ENCODE results near the gene MYCL.
A peak's percentile ranks its signal among the peaks of the same experiment; 100 is the strongest.

MYCL gene

GRCh38 chr1:39858315-39858714 is 43.4 kb downstream of the MYCL start:
- no peaks in the 10 kb centered on the region for H3K4me1 ChIP-seq (ENCODE audit: insufficient read depth, low read length)
- no peak overlapping the region for H3K4me3 ChIP-seq (ENCODE audit: low read depth in 1 of 2, low read length in 2 of 2)
- no peak overlapping the region for H3K9ac ChIP-seq (ENCODE audit: low read length)
- no peak overlapping the region for H3K27ac ChIP-seq (ENCODE audit: low read depth, low read length)
- H3K9me3 ChIP-seq (ENCODE audit: low read length), result no peaks in the 10 kb centered on the region
- H3K36me3 ChIP-seq (ENCODE audit: insufficient read depth, low read length), result no peaks in the 10 kb centered on the region
- no peaks in the 10 kb centered on the region for H3K27me3 ChIP-seq (ENCODE audit: control insufficient read depth in 1 of 2, insufficient read depth in 2 of 2, low read length in 2 of 2)

GRCh38 chr1:39857126-39857878 is 44.4 kb downstream of the MYCL start:
- Histone ChIP-seq H3K9ac (ENCODE audit: low read length) (no peak overlapping the region), H3K4me1 (ENCODE audit: insufficient read depth, low read length) (peaks cover 4% of the 10 kb centered on the region)

DNA sequence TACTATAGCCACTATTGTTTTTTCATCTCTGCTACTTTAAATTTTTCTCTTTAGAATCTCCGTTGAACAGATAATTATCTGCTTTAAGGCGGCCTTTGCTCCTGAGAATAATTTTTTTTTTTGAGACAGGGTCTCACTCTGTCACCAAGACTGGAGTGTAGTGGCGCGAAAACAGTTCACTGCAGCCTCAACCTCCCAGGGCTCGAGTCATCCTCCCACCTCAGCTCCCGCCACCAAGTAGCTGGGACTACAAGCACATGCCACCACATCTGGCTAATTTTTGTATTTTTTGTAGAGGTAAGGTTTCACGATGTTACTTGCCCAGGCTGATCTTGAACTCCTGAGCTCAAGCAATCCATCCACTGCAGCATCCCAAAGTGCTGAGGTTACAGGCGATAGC is 47.0 kb downstream of the MYCL start:
- Histone ChIP-seq H3K9ac (ENCODE audit: low read length) (no peak overlapping the region), H3K9me3 (ENCODE audit: low read length) (no peaks in the 10 kb centered on the region), H3K27me3 (ENCODE audit: control insufficient read depth in 1 of 2, insufficient read depth in 2 of 2, low read length in 2 of 2) (no peaks in the 10 kb centered on the region), H3K36me3 (ENCODE audit: insufficient read depth, low read length) (peaks cover 4% of the 10 kb centered on the region), H3K4me3 (ENCODE audit: low read depth in 1 of 2, low read length in 2 of 2) (no peak overlapping the region), H3K27ac (ENCODE audit: low read depth, low read length) (no peak overlapping the region), H3K4me1 (ENCODE audit: insufficient read depth, low read length) (peaks cover 6% of the 10 kb centered on the region)

More at GRCh38 chr1:39857126-39857878, 44.4 kb downstream of the MYCL start:
- Histone ChIP-seq H3K27ac (ENCODE audit: low read depth, low read length) (no peak overlapping the region), H3K4me3 (ENCODE audit: low read depth in 1 of 2, low read length in 2 of 2) (no peak overlapping the region), H3K27me3 (ENCODE audit: control insufficient read depth in 1 of 2, insufficient read depth in 2 of 2, low read length in 2 of 2) (no peaks in the 10 kb centered on the region), H3K36me3 (ENCODE audit: insufficient read depth, low read length) (no peaks in the 10 kb centered on the region), H3K9me3 (ENCODE audit: low read length) (no peaks in the 10 kb centered on the region)

DNA sequence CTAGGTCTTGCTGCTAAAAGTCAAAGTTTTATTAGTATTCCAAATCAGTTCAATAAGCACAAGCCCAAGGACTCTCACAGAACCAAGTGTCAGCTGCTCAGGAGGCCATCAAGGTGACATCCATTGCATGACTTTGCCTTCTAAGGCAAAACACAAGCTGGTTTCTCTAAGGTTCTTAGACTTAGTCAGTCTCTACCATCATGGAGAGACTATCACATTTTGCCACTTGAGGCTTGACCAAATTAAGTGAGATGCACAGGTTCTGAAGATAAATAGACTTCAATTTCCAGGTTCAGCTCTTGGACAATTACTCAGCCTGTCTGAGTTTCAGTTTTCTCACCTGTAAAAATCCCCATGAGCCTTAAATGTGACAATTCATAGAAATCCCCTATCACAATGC is 47.4 kb downstream of the MYCL start:
- no peak overlapping the region for H3K9ac ChIP-seq (ENCODE audit: low read length)

DNA sequence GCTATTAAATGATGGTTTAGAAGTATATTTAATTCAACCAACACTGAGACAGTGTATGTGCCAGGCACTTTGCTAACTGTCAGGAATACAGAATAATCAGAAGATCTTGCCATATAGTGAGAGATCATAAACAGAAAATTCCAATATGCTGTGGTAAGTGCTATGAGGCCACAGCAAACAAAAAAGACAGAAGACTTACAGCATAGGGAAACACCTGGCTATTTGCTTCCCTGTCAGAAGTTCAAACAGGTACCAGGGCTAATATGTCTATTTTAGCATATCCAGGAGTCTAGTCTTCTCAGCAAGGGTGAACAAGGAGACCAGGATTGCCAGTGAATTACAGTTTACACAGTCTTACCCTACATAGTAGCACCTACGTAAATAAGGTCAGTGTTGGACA is 48.8 kb downstream of the MYCL start:
- Histone ChIP-seq H3K27me3 (ENCODE audit: control insufficient read depth in 1 of 2, insufficient read depth in 2 of 2, low read length in 2 of 2) (no peaks in the 10 kb centered on the region), H3K4me1 (ENCODE audit: insufficient read depth, low read length) (peaks cover 6% of the 10 kb centered on the region), H3K9me3 (ENCODE audit: low read length) (no peaks in the 10 kb centered on the region), H3K9ac (ENCODE audit: low read length) (no peak overlapping the region), H3K4me3 (ENCODE audit: low read depth in 1 of 2, low read length in 2 of 2) (no peak overlapping the region), H3K36me3 (ENCODE audit: insufficient read depth, low read length) (peaks cover 5% of the 10 kb centered on the region), H3K27ac (ENCODE audit: low read depth, low read length) (no peak overlapping the region)

More for the DNA sequence above, 47.4 kb downstream of the MYCL start:
- Histone ChIP-seq H3K4me3 (ENCODE audit: low read depth in 1 of 2, low read length in 2 of 2) (no peak overlapping the region), H3K27me3 (ENCODE audit: control insufficient read depth in 1 of 2, insufficient read depth in 2 of 2, low read length in 2 of 2) (no peaks in the 10 kb centered on the region), H3K27ac (ENCODE audit: low read depth, low read length) (no peak overlapping the region), H3K36me3 (ENCODE audit: insufficient read depth, low read length) (peaks cover 4% of the 10 kb centered on the region), H3K9me3 (ENCODE audit: low read length) (no peaks in the 10 kb centered on the region), H3K4me1 (ENCODE audit: insufficient read depth, low read length) (peaks cover 6% of the 10 kb centered on the region)

DNA sequence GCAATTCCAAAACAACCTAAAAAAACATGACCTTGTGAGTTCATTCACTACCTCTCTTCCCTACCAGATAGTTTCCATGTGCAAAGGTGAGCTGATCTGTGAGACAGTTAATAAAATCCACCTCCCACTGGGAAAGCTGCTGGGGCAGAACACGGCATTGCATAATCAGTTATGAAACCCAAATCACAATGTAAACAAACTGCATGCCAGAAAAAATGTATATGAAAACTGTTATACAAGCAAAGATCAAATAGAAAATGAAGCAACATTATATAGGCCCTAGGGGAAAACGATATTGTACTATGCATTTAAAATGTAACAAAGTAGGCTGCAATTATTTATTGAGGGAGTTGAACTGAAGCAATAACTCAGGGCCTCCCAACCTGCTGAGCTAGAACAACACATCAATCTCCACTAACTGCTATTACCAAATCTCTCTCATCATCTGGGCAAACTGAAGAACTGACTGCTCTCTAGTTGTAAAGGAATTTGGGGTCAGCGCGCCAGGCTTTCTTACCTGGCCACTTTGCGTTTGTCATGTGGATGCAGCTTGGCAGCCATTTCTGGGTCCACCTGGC is 49.4 kb downstream of the MYCL start:
- H3K36me3 ChIP-seq (ENCODE audit: insufficient read depth, low read length), result peaks cover 11% of the 10 kb centered on the region
- no peak overlapping the region for H3K4me3 ChIP-seq (ENCODE audit: low read depth in 1 of 2, low read length in 2 of 2)
- H3K9me3 ChIP-seq (ENCODE audit: low read length), result no peaks in the 10 kb centered on the region
- H3K4me1 ChIP-seq (ENCODE audit: insufficient read depth, low read length), result peaks cover 6% of the 10 kb centered on the region
- H3K27me3 ChIP-seq (ENCODE audit: control insufficient read depth in 1 of 2, insufficient read depth in 2 of 2, low read length in 2 of 2), result no peaks in the 10 kb centered on the region
- no peak overlapping the region for H3K9ac ChIP-seq (ENCODE audit: low read length)
- H3K27ac ChIP-seq (ENCODE audit: low read depth, low read length), result no peak overlapping the region

- peaks cover 11% of the 10 kb centered on the region for H3K4me1 ChIP-seq (ENCODE audit: insufficient read depth, low read length)
- H3K4me3 ChIP-seq (ENCODE audit: low read depth in 1 of 2, low read length in 2 of 2), result no peak overlapping the region
- H3K27ac ChIP-seq (ENCODE audit: low read depth, low read length), result no peak overlapping the region
- H3K9ac ChIP-seq (ENCODE audit: low read length), result no peak overlapping the region
- H3K9me3 ChIP-seq (ENCODE audit: low read length), result no peaks in the 10 kb centered on the region
- H3K36me3 ChIP-seq (ENCODE audit: insufficient read depth, low read length), result peaks cover 13% of the 10 kb centered on the region
- no peaks in the 10 kb centered on the region for H3K27me3 ChIP-seq (ENCODE audit: control insufficient read depth in 1 of 2, insufficient read depth in 2 of 2, low read length in 2 of 2)
Observed at GRCh38 chr1:39850606-39851216, 51.0 kb downstream of the MYCL start.

DNA sequence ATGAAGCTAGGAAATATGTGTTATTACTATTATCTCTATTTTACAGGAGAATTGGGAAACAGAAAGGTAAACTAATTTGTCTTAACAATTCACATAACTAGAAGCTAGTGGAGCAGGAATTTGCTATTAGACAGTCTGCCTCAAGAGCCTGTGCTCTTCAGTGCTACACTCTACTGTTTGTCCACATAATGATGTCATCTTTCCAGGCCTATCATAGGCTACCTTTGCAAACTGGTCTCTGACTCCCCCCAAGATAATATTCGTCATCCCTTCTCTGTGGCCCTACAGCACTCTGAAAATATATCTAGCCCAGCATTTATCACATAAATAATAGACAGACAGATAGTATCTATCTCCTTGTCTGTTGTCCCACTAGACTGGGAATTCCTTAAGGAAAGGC is 52.5 kb downstream of the MYCL start:
- peaks cover 20% of the 10 kb centered on the region for H3K4me1 ChIP-seq (ENCODE audit: insufficient read depth, low read length)
- H3K36me3 ChIP-seq (ENCODE audit: insufficient read depth, low read length), result peaks cover 19% of the 10 kb centered on the region
- no peak overlapping the region for H3K4me3 ChIP-seq (ENCODE audit: low read depth in 1 of 2, low read length in 2 of 2)
- H3K27me3 ChIP-seq (ENCODE audit: control insufficient read depth in 1 of 2, insufficient read depth in 2 of 2, low read length in 2 of 2), result no peaks in the 10 kb centered on the region
- no peak overlapping the region for H3K9ac ChIP-seq (ENCODE audit: low read length)
- H3K27ac ChIP-seq (ENCODE audit: low read depth, low read length), result no peak overlapping the region
- no peaks in the 10 kb centered on the region for H3K9me3 ChIP-seq (ENCODE audit: low read length)

DNA sequence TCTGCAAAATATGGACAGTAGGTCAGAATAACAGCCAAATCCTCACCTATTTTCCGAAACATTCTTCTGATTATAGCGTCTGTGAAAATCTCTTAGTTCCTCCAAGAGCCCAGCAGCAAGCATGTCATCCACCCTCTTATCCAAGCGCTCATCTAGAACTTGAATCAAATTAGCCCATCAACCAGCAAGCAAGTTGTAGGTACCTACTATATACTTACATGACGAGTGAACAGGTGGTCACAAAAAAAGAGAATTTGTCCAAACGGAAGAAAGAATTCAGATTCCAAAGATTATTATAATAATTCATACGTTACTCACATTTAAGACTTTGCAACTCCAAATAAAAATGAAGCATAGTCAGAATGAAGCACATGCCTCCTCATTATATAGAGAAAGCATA is 53.8 kb downstream of the MYCL start:
- Histone ChIP-seq H3K9me3 (ENCODE audit: low read length) (no peaks in the 10 kb centered on the region), H3K36me3 (ENCODE audit: insufficient read depth, low read length) (peaks cover 31% of the 10 kb centered on the region), H3K4me3 (ENCODE audit: low read depth in 1 of 2, low read length in 2 of 2) (no peak overlapping the region), H3K4me1 (ENCODE audit: insufficient read depth, low read length) (peaks cover 20% of the 10 kb centered on the region), H3K27me3 (ENCODE audit: control insufficient read depth in 1 of 2, insufficient read depth in 2 of 2, low read length in 2 of 2) (no peaks in the 10 kb centered on the region), H3K9ac (ENCODE audit: low read length) (no peak overlapping the region), H3K27ac (ENCODE audit: low read depth, low read length) (no peak overlapping the region)

- Histone ChIP-seq H3K36me3 (ENCODE audit: insufficient read depth, low read length) (peaks cover 32% of the 10 kb centered on the region), H3K9ac (ENCODE audit: low read length) (no peak overlapping the region), H3K27me3 (ENCODE audit: control insufficient read depth in 1 of 2, insufficient read depth in 2 of 2, low read length in 2 of 2) (no peaks in the 10 kb centered on the region), H3K27ac (ENCODE audit: low read depth, low read length) (no peak overlapping the region), H3K9me3 (ENCODE audit: low read length) (no peaks in the 10 kb centered on the region), H3K4me1 (ENCODE audit: insufficient read depth, low read length) (peaks cover 13% of the 10 kb centered on the region), H3K4me3 (ENCODE audit: low read depth in 1 of 2, low read length in 2 of 2) (no peak overlapping the region)
Observed at GRCh38 chr1:39846796-39847195, 54.9 kb downstream of the MYCL start.

DNA sequence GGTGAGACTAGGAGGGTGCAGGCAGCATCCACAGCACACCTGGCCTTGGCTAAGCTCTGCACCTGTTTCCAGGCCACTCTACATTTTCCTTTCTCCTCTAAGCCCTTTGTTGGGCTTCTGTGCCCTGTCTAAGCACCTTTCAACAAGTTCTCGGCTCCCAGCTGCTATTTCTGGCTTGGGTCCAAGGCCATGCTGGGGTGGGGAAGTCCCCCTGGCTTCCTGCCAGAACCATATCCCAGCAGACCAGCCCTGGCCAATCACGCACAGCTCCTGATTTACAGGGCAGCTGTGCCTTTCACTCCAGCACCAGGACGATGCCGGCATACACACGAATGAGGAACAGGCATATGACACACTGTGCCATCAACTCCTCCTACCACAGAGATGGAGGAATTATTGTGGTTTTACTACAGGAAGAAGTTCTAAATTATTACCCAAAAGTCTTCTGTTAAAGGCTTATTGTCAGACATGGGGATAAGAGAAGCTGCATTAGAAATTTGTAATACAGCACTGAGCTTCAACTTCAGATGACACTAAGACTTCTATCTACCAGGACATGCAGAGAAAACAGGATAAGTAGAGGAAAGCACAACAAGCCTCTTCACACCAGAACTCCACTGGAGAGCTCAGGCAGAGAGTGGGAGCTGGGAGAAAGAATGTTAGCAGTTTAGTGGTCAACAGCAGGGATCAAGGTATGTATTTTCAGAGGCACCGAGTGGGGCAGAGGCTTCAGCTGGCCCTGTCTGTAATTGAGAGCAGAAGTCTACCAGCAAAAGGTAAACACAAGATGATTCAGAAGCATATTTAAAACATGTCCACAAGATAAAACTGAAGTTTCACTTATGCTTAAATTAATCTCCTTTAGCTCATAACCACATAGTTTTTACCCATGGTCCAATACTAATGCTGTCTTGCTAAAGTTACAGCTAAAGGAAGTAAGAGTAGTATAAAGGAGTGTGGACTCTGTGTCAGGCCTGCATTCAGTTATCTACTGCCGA is 55.8 kb downstream of the MYCL start:
- H3K36me3 ChIP-seq (ENCODE audit: insufficient read depth, low read length), result peaks cover 39% of the 10 kb centered on the region
- no peaks in the 10 kb centered on the region for H3K27me3 ChIP-seq (ENCODE audit: control insufficient read depth in 1 of 2, insufficient read depth in 2 of 2, low read length in 2 of 2)
- H3K4me1 ChIP-seq (ENCODE audit: insufficient read depth, low read length), result peaks cover 13% of the 10 kb centered on the region
- no peak overlapping the region for H3K9ac ChIP-seq (ENCODE audit: low read length)
- H3K4me3 ChIP-seq (ENCODE audit: low read depth in 1 of 2, low read length in 2 of 2), result no peak overlapping the region
- H3K27ac ChIP-seq (ENCODE audit: low read depth, low read length), result peak overlapping the region; percentile 12
- H3K9me3 ChIP-seq (ENCODE audit: low read length), result no peaks in the 10 kb centered on the region

All from muscle layer of colon (tissue), 2 donors.